Right ventricle myocardium inferior (tissue), 1 donor: Measurements from ENCODE around the gene PCDHGA1. TPM values are rescaled to one million over a fixed set of nuclear protein-coding genes. Genes with fewer than 3 reads are reported as not detected.

Experiments
- ATAC-seq: fragments of 200-7000 bp; cut with Tn5 transposase; one replicate; pipeline ENCODE4 v1.9.1; 2020; ENCODE audit warnings: mild to moderate bottlenecking, moderate library complexity
- DNase-seq: peaks from one replicate; pipeline ENCODE4 v3.0.0; 2021; ENCODE audit errors: missing footprints
- intact Hi-C: fragments of 100-400 bp; cut with DNase I; formaldehyde crosslinking; loops from one replicate; pipeline ENCODE4 v1.11.0; 2022
- total RNA-seq: library from RNA; stranded (reverse); fragmentation: NEBNext Ultra II Directional; extraction: Animal tissue kit (Norgen Biotek cat#: 25700); gene quantifications from one replicate; pipeline ENCODE4 v1.2.1, GENCODE V29; 2021
- donor health status: DM: no; HTN: yes; CAD: no; lungs with severe emphysema.

Gene PCDHGA1
- total RNA-seq, 1 donor from 2014 or later = 3.2 TPM

DNA sequence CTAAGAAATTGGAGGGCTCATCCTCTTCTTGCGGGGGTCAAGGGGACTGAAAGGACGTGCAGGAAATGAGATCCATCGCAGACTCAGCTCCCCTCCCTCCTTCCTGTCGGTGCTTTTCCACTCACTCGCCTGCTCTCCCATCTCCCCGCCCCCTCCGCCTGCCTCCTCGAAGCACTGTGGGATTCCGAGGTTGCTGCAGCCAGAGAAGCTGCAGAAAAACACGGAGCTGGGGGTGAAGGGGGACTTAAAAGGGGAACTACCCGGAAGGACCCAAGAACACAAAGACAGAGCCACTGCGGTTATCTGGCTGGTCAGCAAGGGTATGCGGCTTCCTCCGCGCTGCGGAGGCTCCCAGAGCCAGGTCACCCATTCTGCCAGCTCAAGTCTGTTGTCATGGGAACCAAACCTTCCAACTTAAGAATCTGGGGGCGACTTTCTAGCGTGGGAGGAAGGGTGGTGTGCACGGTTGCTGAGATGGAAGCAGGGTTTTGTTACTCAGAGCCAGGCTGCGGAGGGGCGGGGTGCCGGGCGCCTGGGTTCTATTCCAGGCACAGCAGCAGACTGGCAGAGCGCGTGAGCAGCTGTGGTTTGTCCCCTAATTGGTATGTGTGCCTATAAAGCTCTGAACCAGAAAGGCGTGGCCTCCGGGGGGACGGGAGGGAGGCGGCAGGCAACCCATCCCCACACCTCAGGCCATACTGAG is 183.5 kb downstream of the PCDHGA1 start:
- intact Hi-C loops = no loop called here
- peak; percentile 88 for DNase-seq
- peak; percentile 65 for ATAC-seq

DNA sequence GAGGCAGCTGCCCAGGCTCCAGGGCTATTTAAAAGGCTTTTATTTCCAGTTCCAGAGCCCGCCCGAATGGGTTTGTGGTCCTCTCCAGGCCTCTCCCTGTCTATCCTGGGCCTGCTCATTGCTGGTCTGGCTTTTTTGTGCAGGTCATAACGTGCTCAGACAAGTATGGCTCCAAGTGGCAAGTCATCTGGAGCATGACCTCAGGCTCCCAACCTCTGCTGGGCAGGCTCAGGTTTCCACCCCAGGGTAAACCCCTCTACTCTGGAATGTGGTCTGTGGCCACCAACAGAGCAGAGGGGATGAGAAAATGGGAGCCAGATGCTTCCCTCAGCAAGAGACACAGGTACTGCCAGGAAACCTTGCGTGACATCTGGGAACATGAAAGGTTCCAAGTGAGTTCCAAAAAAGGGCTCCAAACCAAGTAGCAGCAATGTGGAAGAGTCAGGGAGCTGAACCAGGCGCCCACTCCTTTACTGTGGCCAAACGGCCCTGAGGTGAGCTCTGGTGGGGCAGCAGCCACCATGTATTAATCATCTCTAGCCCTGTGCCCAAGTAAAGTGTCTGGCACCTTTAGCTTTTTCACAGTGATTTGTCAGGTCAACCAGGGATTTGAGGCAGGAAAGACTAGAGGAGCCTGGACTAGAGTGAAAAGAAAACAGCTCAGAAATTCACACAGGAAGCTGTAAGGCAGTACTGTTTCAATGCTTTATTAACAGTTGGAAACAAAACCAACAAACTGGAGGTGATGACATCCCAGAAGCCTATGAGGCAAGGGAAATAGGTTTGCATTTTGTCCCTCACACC is 184.2 kb downstream of the PCDHGA1 start:
- peak; percentile 15 for ATAC-seq
- intact Hi-C loops = no loop called here
- no peak for DNase-seq

DNA sequence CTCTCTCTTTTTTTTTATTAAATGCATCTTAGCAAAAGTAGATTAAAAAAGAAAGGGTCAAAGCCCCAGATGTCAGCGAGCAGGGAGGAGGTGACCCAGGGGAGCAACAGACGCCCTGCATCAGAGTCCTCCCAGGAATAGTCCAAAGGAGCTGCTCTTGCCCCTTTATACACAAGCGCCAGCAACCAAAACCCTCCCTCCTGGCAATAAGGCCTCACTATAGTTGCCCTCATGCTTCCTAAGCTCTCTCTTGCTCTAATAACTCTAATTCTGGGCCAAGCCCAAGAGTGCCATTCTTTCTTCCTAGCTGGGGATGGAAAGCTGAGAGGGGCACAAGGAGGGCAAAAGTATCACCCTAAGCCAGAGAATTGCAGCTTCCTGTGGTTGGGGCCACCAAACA is 184.8 kb downstream of the PCDHGA1 start:
- no peak for DNase-seq
- intact Hi-C loops = no loop called here
- no peak for ATAC-seq

DNA sequence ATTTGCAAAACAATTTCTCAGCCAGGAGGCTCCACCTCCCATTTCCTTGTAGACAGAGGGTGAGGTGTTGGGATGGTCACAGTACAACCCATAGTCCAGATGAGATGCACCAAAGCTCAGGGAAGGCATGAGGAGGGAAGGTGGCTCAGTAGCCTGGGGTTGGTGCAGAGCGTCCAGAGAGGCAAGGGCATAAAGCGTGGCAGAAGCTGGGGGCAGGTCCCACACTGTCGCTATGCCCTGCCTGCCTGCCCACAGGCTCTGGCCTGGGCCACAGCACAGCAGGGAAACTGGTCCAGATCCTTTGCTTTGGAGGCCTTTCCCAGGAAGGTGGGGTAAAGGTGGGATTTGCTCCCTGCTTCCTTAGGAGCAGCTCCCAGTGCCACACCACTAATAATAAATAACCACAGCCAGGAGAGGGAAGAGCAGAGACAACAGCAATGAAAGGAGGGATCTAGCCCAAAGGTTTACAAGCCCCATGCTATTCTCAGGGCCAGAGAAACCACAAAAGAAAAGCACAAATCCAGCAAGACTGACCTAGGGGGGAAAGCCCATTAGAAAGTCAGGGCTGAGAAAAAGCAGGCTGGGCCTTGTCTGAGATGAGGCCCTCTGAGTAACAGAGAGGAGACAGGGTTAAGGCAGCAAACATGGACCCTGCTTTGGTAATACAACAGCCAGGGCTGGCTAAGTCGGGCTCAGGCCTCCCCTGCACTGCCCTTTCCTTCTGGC is 185.8 kb downstream of the PCDHGA1 start:
- ATAC-seq (no peak), DNase-seq (no peak)
- intact Hi-C loops = no loop called here

DNA sequence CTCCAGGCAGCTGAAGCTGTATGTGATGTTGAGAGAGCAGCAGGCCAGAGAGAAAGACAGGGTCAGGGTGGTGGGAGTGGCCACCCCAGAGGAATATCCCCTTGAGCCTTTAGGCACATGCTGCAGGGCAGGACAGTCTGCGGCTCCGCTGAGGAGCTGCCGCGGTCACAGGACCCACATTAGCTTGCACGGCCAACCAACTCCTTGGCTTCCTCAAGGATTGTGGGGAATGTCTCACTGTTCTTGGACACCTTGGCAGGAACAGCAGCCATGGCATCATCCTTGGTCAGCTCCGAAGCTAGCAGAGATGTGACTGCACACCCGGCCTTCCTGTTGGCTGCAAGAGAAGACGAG is 186.3 kb downstream of the PCDHGA1 start:
- no peak for ATAC-seq
- DNase-seq = no peak
- intact Hi-C loops = no loop called here

DNA sequence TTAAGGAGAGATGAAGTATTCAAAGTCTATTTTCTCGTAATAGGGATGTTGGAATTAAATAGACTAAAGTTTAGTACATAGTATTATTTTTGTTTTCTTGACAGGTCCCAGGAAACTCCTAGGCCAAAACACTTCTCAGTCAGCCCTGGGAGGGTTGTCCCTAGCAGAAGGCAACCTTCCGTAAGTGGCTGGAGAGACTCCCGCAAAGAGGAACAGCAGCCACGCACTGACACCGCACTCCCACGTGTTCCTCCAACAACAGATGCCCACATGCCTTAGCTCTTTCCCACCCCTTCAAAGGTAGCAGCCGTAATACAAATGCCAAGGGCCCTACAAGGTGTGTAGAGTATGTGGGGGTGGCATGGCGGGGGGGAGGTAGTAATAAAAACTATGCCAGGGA is 187.0 kb downstream of the PCDHGA1 start:
- DNase-seq (no peak), ATAC-seq (no peak)
- intact Hi-C loops = no loop called here

DNA sequence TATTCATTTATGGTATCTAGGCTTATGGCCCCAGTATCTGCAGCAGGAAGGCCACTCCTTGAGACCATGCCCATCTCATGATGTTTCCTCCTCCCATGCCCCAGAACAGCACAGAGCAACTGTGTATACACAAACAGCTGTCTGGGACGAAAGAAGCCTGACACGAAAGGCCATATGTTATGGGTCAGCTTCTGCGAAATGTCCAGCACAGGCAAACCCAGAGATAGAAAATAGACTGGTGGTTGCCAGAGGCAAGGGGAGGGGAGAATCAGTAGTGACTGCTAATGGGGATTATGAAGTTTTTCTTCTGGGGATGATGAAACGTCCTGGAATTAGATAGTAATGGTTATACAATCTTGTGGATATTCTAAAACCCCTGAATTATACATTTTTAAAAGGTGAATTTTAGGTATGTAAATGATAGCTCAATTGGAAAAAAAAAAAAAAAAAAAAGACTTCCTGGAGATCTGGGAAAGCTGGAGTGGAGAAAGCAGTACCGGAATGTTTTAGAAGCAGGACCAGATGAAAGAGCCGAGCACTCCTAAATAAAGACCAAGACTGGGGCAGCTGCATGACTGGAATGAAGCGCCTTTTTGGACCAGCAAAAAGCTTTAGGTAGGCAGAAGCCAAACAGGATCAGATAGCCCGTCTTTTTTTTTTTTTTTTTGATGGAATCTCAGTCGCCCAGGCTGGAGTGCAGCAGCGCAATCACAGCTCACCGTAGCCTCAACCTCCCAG is 187.7 kb downstream of the PCDHGA1 start:
- no peak for DNase-seq
- intact Hi-C loops = no loop called here
- no peak for ATAC-seq

DNA sequence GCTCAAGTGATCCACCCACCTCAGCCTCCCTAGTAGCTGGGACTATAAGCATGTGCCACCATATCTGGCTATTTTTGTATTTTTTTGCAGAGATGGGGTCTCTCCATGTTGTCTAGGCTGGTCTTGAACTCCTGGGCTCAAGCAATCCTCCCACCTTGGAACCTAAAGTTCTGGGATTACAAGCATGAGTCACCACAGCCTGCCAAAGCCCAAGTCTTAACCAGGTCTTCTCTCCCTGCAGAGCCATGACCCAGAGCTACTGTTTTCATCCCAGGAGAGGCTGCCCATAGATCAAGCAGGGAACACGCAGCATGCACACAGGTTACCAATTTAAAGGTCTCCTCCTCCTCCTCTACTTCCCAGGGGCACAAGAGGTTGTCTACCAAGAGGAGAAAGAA is 188.3 kb downstream of the PCDHGA1 start:
- ATAC-seq (no peak), DNase-seq (no peak)
- intact Hi-C loops = no loop called here

DNA sequence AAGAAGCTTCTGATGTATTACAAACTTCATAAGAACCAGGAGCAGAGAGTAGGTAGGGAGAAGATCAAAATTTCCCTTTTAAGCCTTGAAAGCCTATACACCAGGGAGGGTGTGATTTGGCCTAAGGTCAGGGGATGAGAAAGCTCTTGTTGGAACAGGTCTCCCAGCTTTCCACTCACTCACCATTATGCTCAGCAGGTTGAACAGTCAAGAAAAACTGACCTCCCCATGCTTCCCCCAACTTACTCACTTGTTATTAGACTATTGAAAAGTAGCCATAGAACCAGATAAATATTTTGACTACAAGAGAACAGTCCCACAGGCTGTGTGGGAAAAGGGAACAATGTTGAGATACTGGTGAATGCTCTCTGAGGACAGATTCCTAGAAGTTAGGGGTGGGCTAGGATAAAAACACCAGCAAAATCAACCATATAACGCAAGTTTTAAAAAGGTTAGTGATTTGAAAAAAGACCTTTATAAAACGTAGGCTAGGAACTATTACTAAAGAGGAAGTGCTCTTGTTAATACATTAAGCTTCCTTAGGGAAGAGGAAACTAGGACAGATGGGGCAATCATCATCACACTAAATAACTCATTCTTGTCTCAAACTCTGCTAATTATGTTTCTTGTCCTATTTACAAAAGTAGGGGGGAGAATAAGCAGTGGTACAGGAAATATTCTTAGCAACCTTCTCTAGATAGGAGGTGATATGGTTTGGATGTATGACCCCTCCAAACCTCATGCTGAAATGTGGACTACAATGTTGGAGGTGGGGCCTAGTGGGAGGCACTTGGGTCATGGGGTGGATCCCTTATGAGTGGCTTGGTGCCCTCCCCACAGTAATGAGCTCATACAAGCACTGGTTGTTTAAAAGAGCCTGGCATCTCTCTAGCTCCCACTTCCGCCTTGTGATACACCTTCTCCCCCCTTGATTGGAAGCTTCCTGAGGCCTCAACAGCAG is 189.6 kb downstream of the PCDHGA1 start:
- DNase-seq (no peak), ATAC-seq (no peak)
- intact Hi-C loops = no loop called here

DNA sequence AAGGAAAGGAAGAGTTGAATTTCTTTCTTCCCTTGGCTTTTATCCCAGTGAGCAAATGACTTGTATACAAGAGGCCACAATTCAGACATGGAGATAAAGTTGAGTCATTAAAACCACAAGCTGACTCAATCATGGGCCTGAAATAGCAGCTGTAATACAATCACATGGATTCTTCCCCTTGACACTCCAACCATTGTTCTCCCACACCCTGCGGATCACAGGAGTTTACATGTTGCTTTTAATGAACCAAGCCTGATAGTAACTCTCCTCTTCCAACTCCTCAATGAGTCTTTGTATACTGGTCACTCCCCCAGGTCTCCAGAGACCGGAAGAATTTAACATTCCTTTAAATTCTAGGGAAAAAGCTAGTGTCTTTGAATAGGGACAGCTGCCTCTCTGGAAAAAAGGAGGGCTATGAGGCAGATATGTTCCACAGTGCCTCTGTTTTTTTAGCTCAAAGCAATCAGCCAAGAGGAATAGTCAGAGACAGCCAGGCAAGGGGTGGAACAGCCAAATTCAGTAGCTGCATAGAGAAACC is 191.0 kb downstream of the PCDHGA1 start:
- ATAC-seq (peak; percentile 77), DNase-seq (no peak)
- intact Hi-C loops = no loop called here

DNA sequence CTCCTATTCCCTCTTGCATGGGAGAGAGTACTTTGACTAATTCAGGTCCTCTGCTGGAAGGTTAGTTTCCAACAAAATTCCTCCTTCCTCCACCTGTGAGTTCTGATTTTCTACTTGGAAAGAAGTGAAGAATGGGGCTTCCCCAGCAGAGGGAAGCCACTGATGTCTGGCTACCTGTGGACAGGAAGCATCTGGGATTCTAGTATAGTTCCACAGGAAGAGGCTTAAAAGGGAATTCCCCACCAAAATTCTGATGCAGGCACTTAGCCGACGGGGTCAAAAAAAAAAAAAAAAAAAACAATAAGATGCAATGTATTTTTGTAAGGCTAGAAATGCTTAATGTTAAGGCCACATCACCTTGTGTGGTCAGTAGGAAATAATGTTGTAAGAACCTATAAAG is 192.0 kb downstream of the PCDHGA1 start:
- intact Hi-C loops = no loop called here
- DNase-seq (no peak), ATAC-seq (no peak)

DNA sequence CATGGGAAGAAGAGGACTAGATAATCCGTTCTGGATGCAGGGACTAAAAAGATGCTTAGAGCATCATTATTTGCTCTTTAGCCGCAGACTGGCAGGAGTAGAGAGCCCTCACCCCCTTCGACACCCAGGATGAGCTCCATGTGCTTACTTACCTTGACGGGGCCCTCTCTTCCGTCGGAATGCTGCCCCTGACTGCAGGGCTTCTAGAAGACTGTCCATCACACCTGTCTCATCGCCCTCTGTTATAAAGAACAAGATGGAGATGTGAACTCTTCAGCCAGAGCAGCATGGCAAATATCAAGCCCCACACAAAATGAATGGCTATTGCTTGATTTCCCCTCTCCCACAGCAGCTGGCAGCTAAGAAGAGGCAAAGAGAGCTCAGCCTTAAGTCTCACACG is 193.7 kb downstream of the PCDHGA1 start:
- intact Hi-C loops = loop anchor here (2.0 kb wide), 4 partner anchors 33 to 107 kb away; partner anchors contain the start of genes PCDHGA12, PCDHGB7 and PCDHGC3
- no peak for DNase-seq
- ATAC-seq = no peak

DNA sequence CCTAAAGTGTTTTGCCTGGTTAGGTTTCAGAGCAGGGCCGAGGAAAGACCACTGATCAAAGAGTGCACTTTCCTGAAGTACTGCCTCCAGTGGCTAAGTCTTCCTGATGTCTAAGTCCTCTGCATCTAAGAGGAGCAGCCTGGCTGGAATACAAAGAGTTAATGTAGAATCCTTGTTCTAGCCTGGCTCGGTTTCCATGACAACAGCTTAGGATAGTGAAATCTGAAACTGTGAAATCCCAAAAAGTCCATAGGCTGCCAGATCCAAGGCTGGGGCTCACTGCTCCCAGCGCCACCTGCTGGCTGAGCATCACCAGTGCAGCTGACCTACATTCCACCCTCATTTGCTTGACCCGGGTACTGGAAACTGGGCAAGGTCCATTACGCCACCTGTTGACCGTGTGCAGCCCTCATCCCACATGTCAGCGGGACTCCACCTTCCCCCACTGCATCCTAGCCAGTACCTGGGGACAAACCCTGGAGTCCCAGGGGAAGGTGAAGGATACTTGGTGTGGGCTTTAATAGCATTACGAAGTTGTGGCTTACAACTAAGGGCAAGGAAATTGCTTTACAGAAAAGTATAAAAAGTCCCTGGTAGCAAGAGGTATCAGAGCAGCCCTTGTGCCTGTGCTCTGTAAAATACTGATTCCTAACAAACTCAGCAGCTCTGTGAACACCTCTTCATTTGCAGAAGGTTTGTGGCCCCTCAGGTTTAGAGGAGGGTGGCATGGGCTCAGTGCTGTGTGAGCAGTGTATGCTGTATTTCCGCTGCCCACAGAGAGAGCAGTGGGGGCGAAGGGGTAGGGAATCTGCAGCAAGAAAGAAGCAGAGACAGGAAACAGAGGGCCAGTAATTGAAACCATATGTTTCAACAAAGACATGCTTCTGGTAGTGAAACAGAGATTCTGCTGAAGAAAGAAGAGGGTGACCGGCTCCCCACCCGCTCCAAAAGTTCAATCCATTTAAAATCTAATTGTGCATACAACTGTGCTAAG is 194.6 kb downstream of the PCDHGA1 start:
- intact Hi-C loops = loop anchor here (2.0 kb wide), 4 partner anchors 32 to 108 kb away; partner anchors contain the start of genes PCDHGA12, PCDHGB7 and PCDHGC3
- peak; percentile 72 for ATAC-seq
- DNase-seq = peak; percentile 92

DNA sequence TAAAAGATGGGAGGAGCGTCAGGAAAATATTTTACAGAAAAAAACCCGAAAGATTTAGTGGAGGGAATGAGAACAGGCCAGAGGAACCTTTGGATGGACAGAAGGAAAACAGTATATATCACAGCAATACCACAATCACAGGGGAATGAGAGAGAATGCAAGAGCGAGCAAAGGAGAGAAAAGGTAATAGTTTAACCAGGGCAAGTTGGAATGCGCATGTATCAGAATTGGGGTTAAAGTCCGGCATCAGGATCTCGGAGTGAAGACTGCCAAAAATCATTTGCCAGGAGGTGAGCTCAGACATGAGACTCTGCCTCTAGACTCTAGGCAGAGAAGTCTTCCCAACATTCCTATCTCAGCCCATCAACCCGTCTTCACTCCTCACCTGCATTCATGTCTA is 195.3 kb downstream of the PCDHGA1 start:
- DNase-seq (no peak), ATAC-seq (no peak)
- intact Hi-C loops = loop anchor here (2.0 kb wide), 4 partner anchors 31 to 109 kb away; partner anchors contain the start of genes PCDHGA12, PCDHGB7 and PCDHGC3

DNA sequence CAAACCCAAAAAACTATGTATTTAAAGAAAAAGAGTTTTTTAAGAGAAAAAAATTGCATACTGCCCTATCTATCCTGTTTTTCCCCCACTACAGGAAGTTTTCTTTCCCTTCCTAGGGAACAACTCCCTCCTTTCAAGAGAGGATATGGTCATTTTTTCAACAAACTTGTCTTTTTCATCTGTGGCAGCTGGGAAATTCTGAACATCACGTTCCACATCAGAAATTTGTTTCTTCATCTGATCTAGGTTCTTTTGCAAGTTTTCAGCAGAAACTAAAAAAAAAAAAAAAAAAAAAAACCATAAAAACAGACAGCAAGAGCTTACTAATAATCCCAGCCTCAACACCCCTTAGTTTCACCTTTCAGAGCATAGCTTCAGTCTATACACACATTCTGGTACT is 197.1 kb downstream of the PCDHGA1 start:
- DNase-seq (no peak), ATAC-seq (no peak)
- intact Hi-C loops = no loop called here

DNA sequence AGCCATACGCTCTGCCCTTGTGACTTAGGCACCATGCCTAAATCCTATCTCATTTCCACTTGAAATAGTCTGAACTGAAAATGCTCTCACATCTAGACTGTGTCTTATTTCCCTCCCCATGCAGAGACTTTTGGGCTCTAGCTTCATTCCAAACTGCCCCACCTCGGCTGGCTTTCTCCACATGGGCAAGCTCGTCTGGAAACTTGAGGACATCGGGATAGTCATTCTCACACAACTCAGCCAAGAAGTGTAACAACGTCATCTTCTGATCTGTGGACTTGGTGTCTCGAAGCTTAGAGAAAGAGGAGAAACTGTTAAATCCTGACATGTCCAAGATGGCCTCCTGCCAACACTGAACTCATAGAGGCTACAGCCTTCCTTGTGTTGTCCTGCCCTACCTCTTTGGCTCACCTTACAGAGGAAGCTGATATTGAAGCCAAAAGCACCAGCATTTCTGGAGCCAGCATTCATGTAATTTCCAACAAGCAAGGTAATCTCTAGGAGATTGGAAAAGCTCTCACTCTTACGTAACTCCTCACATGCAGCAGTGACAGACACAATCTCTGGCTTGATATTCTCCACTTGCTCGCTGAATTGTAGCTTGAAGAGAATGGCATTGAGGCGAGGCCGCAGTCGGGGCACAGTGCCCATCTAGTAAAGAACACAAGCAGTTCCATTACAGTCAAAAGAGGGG is 198.1 kb downstream of the PCDHGA1 start:
- DNase-seq = no peak
- intact Hi-C loops = no loop called here
- peak; percentile 68 for ATAC-seq
